GM21447 (cell line): Measurements from ENCODE around the gene ABCA13.

Source experiments
- ATAC-seq: cut with Tn5 transposase; IDR thresholded peaks from one replicate; pipeline ENCODE4 v1.9.1; 2021; ENCODE audit not compliant: unreplicated experiment

Gene ABCA13

DNA sequence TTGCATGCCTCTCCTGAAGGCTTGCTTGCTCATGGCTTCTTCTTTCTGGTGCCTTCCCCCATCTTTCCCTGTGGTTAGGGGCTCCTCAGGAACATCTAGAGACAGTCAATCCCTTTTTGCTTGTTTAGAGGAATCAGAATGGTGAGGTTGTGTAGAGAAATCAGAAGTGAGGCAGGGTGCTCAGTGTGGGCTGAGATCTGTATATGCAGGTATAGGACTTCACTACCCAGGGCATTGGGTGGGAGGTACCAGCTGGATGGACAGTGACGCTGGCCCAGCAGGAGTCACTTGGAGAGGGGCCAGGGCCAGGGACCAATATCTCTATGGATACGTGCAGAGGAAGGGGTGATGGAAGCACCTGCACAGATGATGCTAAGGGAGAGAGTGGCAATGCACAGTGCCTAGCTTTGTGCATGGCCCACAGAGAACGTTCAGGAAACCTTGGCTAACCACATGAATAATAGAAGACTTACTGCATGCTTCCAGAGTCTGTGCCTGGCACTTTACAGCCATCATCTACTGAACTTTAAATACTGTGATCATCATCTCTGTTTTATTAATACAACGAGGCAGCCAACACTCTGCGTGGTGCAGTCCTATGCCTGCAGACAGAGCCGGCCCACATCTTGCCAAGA lies 255.2 kb downstream of the ABCA13 start:
- no peak for ATAC-seq

DNA sequence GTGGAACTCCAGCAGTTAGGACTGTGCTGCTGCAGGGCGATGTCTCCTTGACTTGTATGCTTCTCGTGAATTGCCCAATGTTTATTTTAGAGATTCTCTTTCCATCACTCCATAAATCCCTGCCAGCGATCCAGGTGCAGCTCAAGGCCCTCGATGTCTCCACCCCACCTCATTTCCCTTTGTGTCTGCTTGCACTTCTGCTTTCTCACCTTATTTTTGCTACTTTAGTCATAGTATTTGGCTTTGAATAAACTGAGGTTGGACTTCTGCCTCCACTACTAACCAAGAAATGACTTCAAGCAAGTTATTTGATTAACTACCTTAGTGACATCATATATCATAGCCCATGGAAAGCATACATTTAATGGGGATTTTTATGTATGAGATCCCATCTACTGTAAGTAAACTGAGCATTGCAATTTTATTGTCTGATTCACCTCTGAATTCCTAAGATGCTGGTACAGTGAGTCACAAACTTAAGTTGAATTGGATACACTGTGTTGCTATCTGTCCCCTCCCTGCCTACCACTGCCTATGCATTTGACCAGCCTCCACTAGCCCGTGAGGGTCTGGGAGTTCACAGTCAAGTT lies 255.8 kb downstream of the ABCA13 start:
- no peak for ATAC-seq

DNA sequence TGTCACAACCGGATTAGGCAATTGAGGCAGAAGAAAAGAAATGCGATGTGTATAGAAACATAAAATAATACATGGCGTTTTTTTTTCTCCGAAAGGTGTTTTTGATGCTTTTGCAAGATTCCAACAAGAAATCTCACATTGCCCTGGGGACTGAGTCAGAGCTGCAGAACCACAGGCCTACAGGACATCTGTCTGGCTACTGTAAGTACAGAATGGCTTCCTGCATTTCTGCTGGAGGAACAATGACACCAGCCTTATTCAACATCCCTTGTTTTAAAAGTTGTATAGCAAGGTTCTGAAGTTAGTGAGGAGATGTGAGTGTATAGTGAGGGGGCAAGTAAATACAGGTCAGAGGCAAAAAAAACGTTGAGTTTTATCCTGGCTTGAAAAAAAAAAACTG lies 256.4 kb downstream of the ABCA13 start:
- no peak for ATAC-seq

DNA sequence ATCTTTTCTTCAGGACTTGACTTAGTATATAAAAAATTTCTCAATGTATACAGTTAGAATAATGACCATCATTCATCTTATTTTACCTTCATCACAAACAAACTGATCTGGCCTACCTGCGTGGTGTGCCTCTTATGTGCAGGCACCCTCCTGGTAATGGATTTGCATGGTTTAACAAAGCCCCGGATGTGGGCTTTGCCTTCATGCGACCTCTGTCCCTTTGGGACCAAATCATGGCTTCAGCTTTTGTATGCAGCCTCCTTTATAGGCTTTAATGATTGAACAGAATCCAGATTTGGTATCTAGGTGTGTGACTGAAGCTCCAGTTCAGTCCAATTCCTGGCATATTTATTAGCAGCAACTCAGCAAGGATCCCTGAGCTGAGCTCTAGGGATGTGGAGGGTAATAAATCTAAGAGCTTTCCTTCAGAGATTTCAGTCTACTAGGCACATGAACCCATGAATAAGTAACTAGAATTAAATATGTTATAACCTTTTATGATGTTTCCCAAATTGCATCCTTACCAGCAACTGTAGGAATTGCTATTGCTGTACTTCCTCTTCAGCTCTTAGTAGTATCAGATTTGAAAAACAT lies 256.9 kb downstream of the ABCA13 start:
- ATAC-seq: no peak

DNA sequence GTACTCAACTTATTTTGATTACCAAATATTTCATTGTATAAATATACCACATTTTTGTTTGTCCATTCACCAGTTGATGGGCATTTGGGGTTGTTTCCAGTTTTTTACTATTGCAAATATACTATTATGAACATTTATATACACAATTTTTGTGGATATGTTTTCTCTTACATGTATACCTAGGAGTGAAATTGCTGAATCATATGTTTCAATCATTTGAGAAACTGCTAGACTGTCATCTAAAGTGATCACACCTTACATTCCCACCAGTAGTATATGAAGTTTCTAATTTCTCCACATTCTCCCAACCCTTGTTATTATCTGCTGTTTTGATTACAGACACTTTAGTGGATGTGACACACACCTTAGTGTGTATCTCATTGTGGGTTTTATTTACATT lies 257.9 kb downstream of the ABCA13 start:
- no peak for ATAC-seq

DNA sequence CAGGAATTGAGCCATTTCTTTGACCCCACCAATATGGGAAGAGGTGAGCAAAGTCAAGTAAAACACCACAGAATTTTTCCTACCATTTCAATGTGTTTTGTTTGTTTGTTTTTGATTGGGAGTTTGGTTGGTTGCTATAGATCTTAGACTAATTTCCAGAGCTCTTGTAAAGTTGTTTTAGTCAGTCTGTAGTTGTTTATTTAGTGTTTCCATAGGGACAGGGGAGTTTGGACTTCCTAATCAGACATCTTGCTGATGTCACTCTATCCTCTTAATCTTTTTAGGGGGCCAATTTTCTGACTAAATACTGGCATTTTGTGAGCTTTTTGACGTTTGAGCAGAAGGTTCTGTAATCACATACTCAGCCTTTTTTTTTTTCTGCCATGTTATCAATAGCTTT lies 266.9 kb downstream of the ABCA13 start:
- no peak for ATAC-seq

DNA sequence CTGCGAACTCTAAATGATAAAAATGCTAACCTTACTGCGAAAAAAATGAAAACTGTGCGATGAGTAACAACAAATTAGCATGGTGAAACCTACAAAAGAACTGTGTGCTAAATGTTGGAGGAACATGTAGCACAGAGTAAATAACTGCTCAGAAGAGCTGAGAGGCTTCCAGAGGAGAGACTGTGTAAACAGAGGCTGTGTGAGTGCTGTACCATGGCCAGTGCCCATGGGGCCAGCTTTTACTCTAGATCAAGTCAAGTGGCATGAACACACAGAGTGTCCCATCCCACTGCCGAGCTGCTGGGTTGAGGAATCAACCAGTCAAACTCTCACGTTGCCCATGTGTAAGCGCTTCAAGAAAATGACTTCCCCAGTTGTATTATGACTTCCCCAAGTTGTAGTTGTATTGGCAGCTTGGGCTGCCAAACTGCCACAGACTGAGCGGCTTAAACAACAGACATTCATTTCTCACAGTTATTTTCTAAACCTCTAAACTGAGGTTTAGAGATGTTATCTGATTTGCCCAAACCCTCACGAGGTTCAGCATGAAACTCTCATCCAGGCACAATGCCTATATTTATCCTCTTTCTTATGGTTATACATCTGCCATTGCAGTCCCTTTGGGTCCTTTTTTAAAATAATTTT lies 270.7 kb downstream of the ABCA13 start:
- ATAC-seq: no peak

DNA sequence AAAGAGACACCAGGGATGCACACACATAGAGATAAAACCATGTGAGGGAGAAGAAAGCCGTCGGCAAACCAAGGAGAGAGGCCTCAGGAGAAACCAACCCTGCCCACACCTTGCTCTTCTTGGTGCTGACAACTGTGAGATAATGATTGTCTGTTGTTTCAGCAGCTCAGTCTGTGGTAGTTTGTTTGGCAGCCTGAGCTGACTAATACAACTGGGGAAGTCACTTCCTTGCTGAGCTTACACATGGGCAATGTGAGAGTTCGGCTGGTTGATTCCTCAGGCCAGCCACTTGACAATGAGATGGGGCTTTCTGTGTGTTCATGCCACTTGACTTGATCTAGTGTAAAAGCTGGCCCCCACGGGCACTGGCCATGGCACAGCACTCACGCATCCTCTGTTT lies 271.8 kb downstream of the ABCA13 start:
- ATAC-seq: no peak

DNA sequence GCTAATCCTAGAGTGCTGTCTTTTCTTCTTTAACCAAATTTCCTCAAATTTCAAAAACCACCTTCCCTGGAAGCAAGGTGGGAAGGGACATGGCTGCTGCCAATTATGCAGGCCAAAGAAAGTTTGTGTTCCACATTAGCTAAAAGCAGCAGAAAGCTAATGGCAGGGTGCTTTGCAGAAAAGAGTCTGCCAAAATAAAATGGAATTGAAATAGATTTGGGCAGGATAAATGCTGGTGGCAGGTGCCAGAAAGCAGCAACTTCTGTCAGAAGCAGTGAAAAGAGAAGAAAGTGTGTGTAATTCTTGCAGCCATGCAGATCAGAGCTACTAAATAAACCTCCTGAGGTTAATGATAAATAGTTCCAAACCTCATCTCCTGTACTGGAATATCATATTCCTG lies 275.5 kb downstream of the ABCA13 start:
- no peak for ATAC-seq

DNA sequence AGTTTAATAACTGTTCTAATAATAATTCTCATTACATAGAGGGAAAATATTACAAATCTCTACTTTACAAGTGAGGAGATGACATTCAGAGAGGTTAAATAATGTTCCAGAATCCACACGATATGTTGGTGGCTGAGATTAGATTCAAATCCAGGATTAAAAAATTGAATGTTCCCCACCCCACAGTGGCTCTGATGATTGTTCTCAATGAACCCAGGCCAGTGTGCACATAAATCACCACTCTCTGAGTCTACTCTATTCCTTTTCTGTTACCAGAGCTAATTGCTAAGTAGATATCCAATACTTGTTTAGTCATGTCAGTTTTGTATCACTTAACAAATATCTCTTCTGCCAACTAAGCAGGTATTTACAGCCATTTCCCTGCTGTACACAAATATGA lies 281.0 kb downstream of the ABCA13 start:
- ATAC-seq: no peak

DNA sequence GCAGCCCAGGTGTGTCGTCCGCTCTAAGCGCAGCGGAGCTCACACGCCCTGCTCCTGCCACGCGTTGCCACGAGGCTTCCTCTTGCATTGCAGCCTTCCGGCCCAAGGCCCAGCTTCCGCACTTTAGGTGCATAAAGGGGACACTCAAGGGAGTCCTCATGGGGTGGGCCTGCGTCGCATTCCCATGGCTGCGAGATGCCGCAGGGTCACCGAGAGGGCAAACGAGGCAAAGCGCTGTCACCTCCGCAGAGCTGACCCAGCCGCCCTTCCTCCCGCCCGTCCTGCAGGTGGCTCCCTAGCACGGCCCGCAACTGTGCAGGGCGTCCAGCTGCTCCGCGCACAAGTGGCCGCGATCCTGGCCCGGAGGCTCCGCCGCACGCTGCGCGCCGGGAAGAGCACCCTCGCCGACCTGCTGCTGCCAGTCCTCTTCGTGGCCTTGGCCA lies 283.5 kb downstream of the ABCA13 start:
- ATAC-seq: no peak

DNA sequence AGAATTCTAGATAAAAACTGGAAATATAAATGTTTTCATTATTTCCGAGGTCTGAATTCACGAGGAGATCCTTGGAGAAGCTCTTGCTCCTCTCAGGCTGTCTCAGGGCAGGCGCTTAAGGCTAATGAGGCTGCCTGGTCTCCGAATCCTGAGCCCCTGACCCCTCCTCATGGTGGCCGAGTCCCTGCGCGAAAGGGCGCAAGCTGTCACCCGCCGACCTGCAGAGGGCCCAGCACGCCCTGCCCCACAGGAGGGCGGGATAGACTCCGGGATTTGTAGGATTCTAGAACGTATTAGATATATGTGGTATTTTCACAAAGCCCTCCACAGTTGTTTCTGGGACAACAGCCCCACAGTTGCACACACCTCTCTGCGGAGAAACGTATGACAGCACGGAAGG lies 284.1 kb downstream of the ABCA13 start:
- ATAC-seq: no peak

DNA sequence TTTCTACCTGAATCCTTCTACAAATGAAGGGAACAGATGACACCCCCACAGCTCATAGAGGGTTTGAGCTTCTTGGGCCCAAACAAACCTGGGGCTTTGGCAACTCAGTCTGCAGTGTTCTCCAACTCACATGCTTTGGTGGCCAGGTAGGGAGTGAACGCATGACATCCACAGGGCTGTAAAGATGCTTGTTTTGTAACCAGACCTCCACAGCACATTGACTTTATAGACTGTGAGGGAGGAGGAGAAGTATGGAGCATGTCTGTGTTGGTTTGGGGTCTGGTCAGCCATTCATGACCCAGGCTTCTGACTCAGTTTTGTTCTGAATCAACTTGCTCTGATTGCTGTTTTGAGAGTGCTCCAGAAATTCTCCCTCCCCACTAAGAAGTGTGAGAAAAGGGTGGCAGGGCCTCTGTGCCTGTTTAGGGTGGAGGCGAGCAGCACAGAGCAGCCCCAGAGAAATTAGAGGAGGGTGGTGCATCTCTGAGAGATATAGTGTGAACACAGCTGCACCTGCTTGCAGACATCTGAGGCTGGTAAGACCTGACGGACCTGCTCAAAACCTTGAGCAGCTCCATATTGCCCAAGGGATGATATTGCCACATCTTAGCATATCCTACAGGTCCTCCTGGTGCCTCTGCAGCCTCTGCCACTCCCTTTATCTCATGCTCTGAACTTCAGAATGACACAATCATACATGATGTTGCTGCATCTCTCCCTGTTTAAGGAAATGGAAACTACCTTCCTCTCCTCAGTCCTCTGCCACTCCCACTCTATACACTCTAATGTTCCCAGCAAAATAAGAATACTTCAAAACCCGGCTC lies 287.7 kb downstream of the ABCA13 start:
- no peak for ATAC-seq

DNA sequence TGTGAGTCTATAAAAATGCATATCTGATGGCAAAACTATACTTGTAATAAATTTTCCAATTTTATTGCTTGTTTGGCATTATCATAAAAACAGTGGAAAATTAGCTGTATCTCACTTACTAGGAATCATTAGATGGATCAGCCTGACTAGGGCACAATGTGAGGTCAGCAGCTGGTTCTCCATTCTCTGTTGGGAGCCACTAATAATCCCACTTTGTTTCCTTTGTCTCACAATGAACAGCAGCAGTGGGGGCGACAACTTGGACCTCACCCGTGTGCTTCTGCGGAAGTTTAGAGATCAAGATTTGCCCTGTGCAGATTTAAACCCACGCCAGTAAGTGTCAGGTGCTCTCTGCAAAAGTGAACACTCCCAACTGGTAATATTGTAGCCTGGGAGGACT lies 295.5 kb downstream of the ABCA13 start:
- no peak for ATAC-seq

DNA sequence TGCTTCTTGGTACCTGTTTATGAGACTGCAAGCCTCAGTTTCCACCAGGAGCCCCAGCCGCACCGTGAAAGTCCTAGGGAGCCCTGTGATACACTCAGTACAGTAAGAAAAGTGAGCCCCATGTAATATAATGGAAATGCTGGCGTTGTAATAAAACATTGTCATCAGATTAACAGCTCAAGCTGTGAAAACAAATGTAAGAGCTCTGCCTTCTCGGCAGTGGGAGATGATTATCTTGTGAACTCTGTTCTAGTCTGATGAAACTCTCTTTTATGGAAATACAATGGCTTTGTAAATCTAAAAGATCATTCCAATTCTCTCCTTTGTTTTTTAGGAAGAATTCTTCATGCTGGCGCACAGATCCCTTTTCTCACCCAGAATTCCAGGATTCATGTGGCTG lies 299.9 kb downstream of the ABCA13 start:
- ATAC-seq: no peak

DNA sequence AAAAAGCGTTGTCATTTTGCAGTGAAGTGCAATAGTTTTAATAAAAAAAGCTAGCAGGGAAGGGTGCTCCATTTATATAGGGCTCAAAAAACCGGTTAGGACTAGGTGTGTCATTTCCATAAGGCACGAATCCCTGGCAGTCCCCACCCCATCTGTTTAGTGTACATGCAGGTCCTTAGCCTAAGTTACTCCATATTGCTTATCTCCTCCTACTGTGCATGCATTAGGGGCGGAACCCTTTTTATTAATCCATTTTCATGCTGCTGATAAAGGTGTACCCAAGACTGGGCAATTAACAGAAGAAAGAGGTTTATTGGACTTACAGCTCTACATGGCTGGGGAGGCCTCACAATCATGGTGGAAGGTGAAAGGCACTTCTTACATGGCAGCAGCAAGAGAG lies 301.4 kb downstream of the ABCA13 start:
- no peak for ATAC-seq

DNA sequence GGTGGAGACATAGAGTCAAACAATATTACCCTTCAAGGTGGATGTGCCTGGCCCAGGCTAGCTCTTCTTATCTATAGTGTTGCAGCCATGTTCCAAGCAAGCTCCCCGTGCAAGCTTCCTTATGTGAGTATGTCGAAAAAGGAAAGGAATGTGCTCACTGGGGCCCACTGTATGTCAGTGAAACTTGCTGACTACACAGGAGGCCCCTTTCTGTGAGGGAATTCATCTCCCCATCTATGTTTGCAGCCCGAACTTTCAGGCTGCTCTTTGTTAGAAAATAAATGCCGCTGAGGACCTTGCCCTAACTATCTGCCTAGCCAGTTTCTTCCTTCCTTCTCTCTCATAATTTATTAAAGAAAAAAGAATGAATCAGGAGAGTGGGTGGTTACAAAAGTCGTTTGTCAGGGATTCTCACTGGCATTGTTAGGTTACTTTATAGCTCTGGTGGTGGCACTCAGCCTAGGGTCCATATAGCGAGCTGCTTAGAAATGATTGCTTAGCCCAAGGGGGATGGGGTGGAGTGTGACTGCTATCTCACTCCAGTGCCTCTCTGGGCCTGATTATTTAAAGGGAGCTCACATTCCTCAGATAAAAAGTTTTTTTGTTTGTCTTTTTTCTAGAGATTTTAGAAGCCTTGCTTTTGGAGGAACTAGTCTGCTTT lies 302.1 kb downstream of the ABCA13 start:
- no peak for ATAC-seq

DNA sequence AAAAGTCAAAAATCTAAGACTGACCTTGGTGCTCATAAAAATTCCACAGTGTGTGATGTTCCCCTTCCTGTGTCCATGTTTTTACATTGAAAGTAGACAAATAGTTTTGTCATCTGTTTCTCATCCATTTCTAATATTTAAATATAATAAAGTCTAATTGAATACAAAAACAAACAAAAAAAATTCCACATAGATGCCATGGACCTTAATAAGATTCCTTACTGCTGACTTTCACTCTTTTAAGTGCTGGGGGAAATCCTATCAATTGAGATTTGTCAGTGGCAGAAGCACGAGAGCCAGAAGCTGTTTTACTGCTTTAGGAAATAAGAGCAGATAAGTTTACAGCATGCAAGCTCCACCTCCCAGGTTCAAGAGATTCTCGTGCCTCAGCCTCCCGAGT lies 310.0 kb downstream of the ABCA13 start:
- no peak for ATAC-seq

DNA sequence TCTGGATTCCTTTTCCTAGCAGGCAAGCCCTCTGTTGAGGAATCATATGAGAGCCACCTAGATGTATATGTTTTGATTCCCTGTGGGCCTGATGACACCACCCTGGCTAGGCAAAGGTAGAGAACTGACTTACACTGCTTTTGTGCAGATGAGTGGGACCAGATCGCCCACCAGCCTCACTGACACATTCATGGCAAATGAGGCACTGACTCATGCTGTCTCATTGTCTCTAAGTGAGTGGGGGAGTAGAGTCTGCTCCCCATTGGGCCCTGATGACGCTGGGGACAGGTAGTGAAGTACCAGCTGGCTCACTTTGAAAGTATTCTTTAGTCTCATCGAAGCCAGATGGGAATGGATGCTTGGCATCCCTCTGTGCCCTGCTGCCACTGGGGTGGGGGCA lies 326.3 kb downstream of the ABCA13 start:
- ATAC-seq: no peak

DNA sequence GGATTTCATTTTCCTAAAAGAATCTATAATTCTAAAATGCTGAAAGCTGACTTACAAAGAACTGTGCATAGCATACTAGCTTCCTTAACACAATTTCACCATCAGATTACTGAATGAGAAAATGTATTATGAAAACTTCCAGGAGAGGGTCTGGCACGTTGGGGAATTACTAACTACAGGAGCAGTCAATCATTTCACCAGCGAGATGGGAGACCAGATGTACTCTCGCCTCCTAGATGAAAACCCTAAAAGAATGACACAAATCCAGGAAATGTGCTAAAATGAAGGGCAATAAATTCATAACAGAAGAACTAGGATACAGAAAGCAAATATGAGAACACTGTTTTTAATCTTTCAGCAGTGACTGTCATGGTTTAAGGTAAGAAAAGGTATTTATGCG lies 330.8 kb downstream of the ABCA13 start:
- no peak for ATAC-seq

DNA sequence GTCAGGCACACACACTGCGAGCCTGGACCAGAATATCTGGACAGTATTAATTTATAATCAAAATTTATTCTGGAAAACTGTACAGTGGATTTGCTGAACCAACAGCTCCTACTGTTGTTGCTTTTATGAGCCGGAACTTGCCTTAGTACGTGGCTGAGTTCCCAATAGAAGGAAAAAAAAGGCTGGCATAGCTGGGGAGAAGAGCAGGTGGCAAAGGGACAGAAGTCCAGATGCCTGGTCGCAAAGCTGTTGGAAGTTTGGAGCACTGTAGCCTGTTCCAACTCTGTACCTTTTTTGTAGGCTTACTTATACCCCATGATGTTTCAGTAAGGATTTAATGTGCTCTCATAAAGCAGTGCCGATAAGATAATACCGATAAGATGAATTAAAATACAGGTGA lies 333.8 kb downstream of the ABCA13 start:
- no peak for ATAC-seq
